Measurements from ENCODE around the gene SH3BGRL2.

DNA sequence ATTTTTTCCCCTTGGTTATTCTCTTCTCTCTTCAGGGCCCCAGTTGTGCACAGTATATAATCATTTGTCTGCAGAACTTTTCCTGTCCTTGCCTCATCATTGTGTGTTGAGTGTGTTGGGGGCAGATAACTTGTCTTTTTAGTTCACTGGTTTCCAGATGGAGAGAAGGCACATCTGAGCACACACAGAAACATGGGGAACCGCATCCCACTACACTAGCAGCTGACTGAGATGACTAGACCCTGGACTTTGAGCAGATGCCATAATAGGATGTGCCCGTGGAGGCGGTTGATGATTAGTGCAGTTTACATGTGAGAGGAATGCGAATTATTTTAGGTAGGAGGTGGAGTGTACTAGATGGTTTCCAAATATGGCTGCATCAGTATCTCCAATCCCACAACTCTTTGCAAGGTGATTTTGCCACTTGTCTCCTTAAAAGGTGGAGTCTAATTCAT is 26.5 kb upstream of the SH3BGRL2 start:
- no peak for TF ChIP-seq POLR2A (IDR thresholded peaks at IDR 0.05)
- TF ChIP-seq, protein P1, sequence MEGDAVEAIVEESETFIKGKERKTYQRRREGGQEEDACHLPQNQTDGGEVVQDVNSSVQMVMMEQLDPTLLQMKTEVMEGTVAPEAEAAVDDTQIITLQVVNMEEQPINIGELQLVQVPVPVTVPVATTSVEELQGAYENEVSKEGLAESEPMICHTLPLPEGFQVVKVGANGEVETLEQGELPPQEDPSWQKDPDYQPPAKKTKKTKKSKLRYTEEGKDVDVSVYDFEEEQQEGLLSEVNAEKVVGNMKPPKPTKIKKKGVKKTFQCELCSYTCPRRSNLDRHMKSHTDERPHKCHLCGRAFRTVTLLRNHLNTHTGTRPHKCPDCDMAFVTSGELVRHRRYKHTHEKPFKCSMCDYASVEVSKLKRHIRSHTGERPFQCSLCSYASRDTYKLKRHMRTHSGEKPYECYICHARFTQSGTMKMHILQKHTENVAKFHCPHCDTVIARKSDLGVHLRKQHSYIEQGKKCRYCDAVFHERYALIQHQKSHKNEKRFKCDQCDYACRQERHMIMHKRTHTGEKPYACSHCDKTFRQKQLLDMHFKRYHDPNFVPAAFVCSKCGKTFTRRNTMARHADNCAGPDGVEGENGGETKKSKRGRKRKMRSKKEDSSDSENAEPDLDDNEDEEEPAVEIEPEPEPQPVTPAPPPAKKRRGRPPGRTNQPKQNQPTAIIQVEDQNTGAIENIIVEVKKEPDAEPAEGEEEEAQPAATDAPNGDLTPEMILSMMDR (IDR thresholded peaks at IDR 0.05): no peak
